ENCODE data around the gene AP1G2.
"Not testable (repeated sequence)": the region's sequence is repeated elsewhere in the genome, so short reads cannot be mapped to it uniquely, and the experiment has no call there.

AP1G2 gene

DNA sequence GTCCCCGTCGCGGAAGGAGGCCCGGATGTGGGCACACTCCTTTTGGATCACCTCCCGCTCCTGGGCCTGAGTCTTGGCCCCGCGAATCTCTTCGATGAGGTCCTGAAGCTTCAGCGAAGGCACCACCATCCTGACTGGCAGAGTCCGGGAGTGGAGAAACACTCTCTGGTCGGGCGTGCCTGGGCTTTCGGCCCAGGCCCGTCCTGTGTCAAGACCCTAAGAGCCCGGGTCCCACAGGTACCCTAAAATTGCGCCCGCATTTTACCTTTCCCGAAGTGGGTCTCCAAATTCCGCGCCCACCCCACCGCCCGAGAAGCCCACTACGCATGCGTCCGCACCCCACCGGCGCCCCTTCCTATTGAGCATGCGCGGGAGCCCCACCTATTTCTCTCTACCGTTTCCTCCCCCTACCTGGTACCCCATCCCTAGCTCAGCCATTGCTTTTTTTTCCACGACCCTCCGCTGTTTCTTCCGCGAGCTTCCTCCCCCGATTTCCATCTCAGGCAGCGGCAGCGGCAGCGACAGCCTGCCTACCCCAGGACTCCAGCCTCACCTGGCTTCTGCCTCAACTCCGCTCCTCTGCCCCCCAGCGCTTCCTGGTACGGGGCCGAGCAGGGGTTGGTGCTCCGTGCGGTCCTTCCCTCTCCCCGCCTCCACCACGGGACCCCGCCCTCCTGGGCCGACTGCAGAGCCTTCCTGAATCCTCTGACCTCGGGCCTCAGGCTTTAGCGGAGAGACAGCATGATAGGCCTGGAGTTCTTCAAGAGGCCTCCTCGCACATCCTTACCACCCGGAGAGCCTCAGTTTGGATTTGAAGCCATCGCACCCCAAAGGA is at the start of gene AP1G2:
AP1G2 (minus strand) TSS at position 606 of the 835 bp plus-strand sequence; CDS start at position 129, 477 bp downstream.
- DNase-seq, result peak; percentile 90

DNA sequence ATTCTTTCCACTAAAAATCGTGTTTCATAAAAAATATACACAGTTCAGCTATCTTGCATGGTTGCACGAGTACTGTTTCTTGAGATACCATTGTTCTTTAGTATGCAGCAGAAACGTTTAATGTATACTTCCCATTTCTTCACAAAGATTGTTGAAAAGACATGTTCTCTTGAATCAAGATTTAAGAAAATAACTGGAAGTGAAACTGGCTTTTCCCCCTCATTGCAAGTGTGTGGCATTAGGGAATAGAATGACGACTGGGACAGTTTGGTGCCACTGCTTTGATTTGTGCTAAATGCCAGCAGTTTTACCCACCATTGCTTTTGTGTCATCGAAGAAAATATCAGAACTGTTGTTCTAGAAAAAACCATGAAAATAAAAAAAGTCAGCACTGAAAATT is 48.3 kb upstream of the AP1G2 start:
- DNase-seq, result no peak

GRCh38 chr14:23614395-23614828 is 46.8 kb upstream of the AP1G2 start:
- DNase-seq, result no peak

GRCh38 chr14:23613242-23614070 is 45.9 kb upstream of the AP1G2 start:
- no peak for DNase-seq

DNA sequence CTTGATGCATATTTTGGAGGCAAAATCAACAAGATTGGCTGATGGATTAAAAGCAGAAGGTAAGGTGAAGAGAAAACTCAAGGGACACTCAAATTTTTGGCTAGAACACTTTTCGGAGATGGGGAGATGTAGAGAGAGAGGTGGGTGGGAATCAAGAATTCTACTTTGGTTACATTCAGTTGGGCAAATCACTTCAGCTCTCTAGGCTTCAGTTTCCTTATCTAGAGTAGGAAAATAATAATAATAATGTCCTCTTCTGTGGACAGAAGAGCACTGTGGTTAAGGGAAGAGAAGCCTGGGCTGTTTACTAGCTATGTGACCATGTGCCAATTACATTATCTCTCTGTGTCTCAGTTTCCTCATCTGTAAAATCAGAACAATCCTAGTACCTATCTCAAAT is 45.2 kb upstream of the AP1G2 start:
- DNase-seq, result no peak

DNA sequence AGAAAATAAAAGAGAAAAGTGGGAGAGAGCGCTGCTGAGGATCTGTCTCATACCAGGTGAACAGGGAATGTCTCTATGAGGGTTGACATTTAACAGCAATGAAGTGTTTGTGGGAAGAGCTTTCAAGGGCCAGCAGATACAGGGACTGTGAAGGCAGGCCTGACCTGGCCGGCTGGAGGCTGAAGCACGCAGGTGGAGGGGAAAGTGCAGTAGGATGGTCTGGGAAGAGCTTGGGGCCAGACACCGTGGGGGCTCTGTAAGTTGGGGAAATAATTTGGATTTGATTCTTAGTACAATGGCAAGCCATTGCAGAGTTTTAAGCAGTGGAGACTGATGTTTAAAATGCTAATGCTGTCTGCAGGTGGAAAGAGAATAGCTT is 44.8 kb upstream of the AP1G2 start:
- DNase-seq, result no peak

DNA sequence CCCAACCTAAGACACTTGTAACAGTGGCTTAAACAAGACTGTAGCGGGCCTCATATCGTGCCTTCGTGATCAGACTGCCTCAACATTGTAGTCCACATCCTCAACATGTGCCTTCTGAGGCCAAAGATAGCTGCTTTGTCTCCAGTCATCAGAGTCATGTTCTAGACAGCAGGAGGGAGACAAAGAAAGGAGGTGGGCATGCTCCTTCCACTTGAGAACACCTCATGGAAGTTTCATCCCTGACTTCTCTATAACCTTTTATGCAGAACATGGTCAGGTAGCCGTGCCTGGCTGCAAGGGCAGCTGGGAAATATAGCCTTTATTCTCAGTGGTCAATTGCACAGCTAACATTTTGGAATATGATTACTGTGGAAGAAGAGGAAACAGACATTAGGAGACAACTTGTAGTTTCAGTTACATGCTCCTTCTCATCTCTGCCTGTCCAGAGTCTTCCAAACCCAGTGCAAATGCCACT is 43.3 kb upstream of the AP1G2 start:
- no peak for DNase-seq

- DNase-seq, result peak; percentile 25
Observed at GRCh38 chr14:23610090-23610814, 42.7 kb upstream of the AP1G2 start.

- DNase-seq, result not testable (repeated sequence)
Observed at GRCh38 chr14:23609411-23610089, 42.0 kb upstream of the AP1G2 start.

DNA sequence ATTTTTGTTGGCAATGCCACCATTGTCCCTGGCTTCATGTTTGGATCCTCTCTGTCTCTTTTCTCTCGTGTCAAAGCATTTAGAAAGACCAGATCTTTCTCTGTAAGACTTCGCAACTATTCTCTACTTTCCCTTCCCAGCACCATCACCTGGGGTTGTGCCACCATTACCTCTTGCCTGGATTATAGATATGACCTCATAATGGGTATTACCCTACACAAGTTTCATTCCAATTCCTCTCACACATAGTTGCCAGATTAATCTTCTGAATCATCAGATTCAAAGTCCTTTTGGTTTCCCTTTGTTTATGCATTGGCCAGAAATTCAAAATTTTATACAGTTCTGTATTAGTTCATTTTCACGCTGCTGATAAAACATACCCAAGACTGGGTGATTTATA is 41.4 kb upstream of the AP1G2 start:
- DNase-seq, result no peak

GRCh38 chr14:23608454-23608853 is 40.9 kb upstream of the AP1G2 start:
- no peak for DNase-seq

- DNase-seq, result no peak
Observed at GRCh38 chr14:23605931-23606585, 38.5 kb upstream of the AP1G2 start.

GRCh38 chr14:23604675-23605170 is 37.1 kb upstream of the AP1G2 start:
- no peak for DNase-seq

GRCh38 chr14:23604148-23604547 is 36.6 kb upstream of the AP1G2 start:
- DNase-seq, result no peak

DNA sequence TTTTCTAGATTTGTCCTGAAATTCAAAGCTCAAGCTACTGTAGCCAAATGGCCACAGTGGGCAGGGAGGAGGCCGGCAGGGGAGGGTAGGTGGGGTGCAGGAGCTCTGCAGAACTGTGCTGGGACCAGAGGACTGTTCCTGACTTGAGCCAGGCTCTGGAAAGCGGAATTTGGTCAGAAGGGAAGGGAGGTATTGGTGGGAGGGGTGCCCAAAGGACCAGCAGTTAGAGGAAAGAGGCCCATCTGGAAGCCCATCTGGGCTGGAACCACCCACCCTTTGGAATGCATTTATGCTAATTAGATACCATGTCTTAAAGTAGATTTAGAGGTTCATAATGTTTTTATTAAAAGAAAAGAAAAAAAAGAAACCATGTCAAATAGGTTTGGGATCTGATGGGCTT is 35.5 kb upstream of the AP1G2 start:
- no peak for DNase-seq

DNA sequence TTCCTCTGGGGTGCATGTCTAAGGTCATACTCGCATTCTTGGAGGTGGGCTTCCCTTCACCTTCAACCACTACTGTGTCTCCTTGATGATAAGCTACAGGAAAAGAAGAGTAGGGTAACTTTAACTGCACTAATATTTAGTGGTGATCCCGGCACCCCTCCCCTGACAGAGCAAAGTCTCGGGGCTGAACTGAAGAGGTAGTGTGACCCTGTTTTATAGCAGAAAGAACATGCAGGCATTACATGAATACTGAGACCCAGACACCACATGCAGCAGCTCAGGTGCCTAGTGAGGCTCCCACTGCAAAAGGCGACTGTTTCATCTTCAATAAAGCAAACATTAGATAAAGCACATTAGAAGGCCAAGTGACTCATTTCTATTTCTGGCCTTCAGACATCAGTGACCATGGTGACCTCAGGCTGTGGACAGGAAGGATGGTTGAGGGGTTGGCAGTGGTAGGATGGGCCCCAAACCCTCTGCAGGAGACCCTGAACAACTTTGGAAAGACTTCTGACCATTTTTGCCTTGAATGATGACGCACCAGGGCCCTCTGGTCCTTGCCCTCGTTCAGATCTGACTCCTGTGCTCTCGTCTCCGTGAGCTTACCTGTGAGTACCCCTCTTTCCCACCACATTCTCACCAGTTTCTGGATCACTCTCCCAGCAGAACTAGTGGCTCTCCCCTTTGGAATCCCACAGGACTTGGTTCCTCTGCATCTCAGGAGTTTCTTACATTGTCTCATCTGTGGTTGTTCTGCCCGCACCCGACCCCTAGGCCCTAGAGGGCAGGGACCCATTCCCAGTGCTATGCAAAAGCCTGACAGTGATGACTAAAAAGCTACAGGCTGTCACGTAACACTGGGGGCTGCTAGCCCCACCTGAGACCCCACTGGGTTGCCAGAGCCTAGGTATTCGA is 34.8 kb upstream of the AP1G2 start:
- no peak for DNase-seq

- DNase-seq, result no peak
Observed at GRCh38 chr14:23601845-23602180, 34.2 kb upstream of the AP1G2 start.

DNA sequence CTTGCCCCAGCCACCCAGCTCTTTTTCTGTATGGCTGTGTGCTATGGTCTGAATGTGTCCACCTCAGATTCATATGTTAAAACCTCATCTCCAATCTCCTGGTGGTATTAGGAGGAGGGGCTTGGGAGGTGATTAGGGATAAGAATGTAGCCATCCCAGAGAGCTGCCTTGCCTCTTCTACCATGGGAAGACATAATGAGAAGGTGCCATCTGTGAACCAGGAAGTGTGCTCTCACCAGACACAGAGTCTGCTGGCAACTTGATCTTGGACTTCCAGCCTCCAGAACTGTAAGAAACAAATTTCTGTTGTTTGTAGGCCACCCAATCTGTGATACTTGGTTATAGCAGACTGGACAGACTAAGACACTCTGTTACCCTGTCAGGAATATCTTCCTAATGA is 33.8 kb upstream of the AP1G2 start:
- no peak for DNase-seq

GRCh38 chr14:23600806-23601205 is 33.2 kb upstream of the AP1G2 start:
- DNase-seq, result no peak

GRCh38 chr14:23600322-23600707 is 32.7 kb upstream of the AP1G2 start:
- DNase-seq, result no peak

- DNase-seq, result not testable (repeated sequence)
Observed at GRCh38 chr14:23594191-23594590, 26.6 kb upstream of the AP1G2 start.

Data from CD4-positive, alpha-beta T cell treated with Interleukin-4 for 4 hours (primary cell).